Stimulated activated CD8-positive, alpha-beta memory T cell treated with anti-CD3 and anti-CD28 coated beads, Interleukin-15, amount 100 ng/mL, for 24 hours (primary cell): ENCODE measurements around the gene ARHGAP24.
"Not testable (repeated sequence)": the region's sequence is repeated elsewhere in the genome, so short reads cannot be mapped to it uniquely, and the experiment has no call there.

Experiments used
- DNase-seq: peaks from one replicate; pipeline ENCODE4 v3.0.0-alpha.2; 2020; ENCODE audit warnings: low read depth

The ARHGAP24 gene

DNA sequence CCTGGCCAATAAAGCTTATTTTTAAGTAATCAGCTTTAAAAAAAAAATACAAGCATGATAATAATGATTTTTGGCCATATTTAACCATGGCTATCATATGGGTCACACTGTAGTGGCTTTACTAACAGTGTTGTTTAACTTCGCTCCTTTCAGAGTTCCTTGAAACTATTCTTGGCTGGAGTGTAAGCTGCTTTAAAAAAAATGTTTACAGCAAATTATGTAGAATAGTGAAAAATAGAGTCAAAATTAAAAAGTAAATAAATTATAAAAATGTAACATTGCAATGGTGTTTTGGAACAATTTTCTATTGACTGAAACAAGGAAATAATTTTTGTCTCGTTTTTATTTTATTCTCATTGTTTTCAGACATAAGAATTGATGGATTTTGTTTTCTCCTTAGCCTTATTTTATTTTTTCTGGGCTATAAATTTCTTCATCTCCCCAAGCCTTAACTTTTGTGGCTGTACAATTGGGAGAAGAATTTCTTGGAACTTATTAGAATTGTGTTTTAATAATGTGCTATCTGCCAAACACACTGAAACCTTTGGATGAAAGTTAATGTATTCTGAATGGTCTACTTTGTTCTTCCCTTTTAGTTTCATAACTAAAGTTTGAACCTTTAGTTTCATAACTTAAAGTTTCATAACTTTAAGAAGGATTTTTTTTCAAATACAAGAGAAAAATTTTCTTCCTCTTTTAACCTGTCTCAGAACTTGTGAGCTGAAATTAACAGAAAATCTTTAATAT, 182.0 kb downstream of the ARHGAP24 start:
- no peak for DNase-seq

DNA sequence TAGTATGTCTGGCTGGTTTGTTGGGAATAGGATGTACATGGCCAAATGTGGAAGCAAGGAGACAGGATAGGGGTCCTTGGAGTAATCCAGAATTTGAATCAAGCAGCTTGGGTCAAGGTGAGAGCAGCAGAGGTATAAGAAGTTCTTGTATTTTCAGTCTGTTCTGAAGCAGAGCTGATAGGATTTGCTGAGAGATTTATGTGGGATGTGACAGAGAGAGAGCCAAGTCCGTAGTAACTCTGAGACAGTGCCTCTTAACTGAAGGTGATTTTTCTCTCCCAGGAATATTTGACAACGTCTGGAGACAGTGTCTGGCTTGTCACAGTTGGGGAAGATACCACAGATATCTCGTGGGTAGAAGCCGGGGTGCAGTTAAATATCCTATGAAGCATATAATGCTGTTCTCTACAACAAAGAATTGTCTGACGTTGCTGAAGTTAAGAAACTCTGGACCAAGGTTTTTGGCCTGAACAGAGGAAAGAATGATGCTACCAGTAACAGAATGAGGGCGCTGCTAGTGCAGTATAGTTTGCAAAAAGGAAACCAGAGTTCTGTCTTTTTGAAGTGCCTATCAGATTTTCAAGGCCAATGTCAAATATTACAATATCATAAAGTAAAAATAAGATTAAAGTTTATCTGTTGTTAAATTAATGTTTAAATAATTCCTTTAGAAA, 184.0 kb downstream of the ARHGAP24 start:
- DNase-seq, result no peak

DNA sequence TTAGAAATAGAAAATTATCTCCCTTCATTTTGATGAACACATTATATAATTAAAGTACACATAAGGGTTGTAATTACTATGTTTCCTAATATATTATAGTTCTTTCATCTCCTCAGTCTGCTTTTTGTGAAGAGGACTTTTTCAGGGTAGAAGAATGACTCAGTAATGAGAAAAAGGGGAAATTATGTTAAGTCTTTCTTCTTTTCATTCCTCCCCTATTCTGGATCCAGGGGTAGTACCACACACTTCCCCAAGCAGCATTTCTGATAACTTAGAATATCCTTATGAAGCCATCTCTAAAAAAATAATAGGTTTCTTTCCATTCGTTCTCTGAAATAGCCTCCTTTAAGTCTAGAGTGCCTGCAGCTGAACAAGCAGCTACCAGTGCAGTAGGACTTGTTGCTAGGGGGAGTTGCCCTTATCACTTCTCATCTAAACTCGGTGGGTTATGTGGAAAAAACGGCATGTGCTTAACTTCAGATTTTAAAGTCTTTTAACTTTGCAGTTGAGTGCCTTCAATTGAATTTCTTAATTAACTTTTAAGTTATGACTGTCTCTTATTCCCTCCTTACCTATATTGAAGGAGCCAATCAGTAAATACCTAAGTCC, 184.8 kb downstream of the ARHGAP24 start:
- DNase-seq, result no peak

DNA sequence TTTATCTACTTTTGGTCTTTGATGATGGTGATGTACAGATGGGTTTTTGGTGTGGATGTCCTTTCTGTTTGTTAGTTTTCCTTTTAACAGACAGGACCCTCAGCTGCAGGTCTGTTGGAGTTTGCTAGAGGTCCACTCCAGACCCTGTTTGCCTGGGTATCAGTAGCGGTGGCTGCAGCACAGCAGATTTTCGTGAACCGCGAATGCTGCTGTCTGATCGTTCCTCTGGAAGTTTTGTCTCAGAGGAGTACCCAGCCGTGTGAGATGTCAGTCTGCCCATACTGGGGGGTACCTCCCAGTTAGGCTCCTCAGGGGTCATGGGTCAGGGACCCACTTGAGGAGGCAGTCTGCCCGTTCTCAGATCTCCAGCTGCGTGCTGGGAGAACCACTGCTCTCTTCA, 191.7 kb downstream of the ARHGAP24 start:
- DNase-seq, result not testable (repeated sequence)

DNA sequence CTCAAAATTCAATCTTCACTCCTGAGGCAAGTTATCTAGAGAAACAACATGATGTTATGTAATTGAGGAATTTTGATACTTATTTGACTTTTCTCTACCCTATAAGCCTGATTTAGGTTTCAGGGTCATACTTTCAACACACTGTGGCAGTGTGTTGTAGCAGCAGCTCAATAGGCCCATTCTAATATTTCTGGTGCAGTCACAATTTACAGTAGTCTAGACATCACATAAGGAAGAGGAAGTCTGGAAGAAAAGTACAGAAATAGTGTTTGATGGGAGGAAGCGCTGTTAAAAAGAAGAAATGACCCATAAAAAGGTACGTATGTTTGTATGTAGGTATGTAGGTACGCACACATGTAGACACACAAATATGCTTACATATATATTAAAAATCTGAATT, 194.3 kb downstream of the ARHGAP24 start:
- DNase-seq, result no peak

DNA sequence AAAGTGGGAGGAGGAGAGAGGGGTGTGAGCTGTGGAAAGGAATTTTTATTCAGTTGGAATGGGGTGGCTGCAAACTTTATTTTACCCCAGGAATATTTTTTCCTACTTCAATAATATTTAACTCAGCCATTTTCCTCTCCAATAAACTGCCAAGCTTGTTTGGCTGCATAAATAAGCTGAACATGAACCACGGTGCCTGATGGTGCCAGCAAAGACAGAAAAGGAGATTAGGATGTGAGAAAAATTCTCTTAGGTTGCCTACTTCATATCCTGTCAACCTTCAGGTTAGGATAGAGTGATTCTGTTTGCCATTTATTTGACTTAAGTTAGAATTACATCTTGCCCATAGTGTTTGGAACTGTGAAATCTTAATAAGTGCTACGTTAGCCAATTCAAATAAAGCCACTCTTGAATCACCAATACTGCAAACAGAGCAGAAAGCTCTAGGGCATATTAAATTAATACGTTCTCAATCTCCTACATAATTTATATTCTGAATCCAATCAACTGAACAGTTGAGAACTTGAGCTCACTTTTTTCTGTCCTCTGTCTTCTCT, 195.1 kb downstream of the ARHGAP24 start:
- DNase-seq, result no peak

DNA sequence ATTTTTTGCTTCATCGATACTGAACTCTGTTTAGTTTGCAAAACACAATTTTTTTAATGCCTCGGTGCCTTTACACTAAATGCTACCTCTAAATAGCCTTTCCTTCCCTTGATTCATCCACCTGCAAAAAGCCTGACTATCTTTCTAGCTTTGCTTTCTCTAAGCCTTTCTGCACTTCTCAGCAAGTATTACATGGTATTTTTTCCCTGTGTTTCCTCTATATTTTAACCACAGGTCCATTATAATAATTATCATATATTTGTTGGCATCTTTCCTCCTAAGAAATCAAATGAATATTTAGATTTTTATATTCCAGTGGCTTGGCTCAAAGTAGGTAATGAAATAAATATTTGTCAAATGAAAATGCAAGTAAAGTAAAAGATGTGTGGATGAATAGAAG, 196.2 kb downstream of the ARHGAP24 start:
- DNase-seq, result no peak

DNA sequence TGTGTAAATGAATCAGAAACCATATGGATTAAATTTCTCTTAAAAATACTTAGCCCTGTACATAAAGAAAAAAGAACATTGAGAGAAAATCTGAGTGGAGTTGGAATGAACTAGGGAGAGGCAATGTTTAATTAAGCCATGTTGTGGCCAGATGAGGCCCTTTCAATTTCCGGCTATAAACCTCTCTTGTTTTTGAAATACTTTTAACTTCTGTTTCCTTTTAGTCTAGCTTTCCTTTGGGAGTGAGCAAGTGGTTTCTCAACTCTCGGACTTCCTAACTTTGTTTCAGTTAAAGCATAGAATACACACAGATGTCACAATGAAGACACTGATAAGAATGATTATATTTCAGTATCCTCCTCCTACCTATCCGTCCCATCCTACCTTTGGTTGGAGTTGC, 197.2 kb downstream of the ARHGAP24 start:
- DNase-seq, result no peak

DNA sequence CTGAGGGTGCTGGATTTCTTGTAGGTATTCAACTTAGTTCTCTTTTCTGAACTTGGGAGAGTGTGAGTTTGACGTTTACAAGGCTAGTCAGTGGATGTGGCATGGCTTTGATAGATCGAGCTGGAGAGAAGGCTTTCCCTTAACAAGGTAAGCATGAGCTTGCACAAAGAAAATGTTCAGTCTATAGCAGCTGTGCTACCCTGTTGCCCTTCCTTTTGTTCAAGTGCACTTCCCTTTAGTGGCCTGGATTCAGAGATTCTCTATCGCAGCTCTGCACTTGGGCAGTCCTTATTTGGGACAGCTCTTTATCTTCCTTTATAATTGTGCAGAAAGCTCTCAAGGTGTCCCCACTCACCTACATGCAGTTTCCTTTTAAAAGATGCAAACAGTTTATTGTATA, 198.0 kb downstream of the ARHGAP24 start:
- DNase-seq, result no peak

DNA sequence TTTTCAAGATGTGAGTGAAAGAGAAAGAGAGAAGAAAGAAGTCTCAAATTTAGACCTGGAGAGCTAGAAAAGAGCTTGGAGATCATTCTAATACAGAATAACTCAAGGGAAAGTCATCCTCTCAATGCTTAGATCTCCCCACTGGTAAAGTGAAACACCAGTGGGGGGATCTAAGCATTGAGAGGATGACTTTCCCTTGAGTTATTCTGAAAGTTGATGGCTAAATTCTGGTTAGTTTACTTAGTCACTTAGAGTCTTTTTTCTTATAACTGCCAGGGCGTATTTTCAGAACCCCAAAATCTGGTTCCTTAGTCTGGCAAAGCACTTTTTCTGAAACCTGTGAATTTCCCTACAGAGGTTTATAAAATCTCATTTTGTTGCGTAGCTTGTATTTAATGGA, 198.6 kb downstream of the ARHGAP24 start:
- no peak for DNase-seq

DNA sequence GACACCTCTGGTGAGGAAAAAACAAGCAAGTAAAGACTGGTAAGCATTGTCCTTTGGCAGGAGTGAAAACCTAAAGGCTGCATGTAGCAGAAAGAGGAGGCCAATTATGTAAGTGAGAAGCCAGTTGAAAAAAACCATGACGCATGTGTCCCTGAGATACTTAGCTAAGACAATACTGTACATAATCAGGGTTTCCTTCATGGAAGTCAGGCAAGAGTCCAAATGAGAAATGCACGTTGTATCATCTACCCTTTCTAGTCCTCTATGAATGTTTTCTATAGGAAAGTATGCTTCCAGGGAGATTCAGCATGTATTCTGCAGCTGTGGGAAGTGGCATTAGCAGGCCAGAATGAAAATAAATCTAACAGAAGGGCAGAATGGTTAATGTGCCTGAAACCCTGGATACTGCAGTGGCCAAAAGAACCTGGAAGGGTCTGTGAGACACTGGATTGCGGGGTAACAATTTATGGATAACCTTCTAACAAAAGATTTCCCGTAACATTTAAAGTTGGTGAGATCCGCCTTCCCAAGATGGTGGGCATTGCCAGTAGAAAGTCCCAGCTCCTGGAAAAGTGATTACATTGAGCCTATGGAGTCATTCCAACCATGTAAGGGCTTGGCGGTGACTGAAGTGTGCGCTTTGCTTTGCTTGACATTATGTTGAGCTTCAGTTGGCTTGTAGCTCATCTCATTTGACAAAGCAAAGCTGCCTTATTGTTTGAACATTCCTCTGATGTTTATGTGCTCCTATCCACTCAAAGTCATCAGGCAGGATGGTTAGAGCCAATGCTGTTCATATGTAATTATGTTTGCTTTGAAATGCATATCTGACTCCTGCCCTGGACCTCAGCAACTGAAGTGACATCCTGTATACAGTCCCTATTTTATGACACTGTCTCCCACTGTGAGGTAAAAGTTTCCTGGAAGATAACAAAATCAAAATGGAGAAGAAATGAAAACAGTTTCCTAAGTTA, 200.4 kb downstream of the ARHGAP24 start:
- no peak for DNase-seq

DNA sequence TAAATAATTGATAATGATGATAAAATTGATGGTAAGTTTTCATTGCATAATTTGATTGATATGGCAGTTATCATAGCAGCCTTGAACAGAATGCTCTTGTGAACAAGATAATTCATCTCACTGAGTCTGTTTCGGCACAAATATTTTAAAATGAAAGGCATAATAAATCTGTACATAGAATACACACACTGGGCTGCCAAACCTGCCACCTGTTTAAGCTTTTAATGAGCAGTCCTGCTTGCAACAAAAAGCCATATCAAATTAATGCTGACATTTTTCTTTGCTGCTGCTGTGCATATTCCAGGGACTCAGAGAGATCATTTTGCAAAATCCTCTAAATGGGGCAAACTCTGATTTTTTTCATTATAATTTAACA, 201.1 kb downstream of the ARHGAP24 start:
- no peak for DNase-seq

DNA sequence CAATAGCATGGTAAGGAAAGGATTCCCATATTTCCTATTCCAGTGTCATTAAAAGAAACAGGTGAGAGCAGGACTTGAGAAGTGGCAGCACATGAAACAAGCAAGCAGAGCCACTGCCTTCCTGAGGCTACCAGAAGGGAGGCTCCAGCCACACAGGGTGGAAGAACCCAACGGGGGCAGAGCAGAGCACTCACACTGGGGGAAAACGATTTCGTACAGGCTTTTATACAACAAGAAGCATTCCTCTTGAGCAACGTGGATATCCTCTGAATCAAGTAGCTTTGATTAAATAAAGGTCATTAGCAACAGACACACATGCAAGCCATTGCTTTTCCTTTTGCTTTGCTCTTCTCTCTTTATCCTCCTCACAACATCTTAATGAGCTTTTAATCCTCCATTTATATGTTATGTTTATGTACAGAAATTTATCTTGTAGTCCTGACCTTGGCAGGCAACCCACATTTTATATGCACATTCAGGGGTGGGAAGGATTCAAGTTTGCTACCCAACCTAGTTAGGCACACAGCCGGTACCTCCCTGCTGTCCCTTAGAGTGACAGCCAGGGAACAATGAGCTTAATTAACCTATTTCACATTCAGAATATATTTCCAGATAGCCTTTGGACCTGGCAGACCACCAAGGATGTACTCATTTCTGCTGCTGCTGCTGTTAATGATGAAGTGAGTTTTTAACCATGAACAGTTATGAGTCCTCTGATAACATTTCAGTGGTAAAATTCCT, 202.1 kb downstream of the ARHGAP24 start:
- no peak for DNase-seq

DNA sequence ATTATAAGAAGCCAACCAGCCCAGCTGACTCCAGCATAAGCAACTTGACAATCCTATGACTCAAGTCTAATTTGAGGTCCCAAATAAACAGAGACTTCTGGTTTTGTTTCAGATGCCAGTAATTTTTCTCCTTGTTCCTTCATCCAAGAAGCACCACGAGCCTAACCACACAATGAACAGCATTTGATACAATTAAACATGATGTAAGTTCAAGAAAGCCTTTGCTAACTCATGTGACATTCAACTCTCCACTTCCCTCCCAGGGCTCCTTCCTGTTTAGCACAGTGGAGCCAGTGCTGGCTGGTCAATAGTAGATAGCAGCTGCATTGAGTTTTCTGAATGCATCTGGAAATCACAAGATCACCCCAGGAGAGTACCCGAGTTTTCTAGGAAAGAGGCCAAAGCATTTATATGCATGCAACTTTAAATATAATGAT, 206.3 kb downstream of the ARHGAP24 start:
- no peak for DNase-seq

DNA sequence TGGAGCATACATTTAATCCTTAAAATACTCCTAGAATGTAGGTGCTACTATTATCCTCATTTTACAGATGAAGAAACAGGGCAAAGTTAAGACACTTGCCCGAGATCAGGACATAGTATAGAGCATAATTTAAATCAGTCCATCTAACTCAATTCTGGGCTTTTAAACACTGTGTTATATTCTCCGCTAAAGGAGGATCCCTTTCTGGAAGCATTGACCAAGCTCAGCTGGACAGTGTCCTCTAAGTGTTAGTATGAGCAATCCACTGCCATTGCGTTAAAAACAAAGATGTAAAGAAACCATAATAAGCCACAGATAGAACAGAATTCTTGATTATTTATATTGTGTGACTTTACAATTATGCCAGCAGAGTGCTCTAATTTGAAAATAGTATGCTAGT, 207.0 kb downstream of the ARHGAP24 start:
- no peak for DNase-seq

DNA sequence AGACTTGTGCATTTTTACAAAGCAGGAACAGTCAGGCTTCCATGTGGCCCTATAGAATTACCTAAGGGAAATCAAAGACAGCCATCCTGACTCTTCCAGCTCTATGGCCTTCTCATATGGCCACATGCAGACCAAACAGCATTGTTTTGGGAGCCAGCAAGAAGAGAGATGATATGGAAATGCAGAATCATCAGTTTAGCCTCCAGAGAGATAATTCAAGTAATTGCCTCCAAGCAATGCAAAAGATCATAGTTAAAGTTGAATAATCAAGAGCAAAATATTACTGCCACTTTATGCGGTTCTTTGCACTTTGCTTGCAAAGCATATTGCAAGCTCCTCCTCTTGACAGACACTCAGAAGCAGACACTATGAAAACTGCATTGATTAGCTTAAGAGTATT, 207.4 kb downstream of the ARHGAP24 start:
- DNase-seq, result no peak

DNA sequence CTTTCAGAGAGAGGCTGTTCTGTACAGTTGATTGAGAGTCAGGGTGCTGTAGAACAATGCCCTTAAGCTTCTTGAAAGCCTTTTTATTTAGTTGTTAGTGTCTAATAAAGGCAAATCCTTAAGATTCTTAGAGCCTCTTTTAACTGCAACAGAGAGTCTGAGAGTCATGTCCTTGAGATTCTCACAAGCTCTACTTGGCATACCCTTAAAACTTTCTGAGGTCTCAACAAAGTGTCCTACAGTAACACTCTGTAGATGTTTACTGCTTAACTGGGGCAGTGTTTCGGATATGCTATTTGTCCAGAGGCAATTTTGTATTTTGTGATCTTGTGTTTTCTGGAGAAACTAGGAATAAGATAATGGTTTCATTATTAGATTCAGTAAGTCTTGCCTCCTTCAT, 209.7 kb downstream of the ARHGAP24 start:
- DNase-seq, result no peak

DNA sequence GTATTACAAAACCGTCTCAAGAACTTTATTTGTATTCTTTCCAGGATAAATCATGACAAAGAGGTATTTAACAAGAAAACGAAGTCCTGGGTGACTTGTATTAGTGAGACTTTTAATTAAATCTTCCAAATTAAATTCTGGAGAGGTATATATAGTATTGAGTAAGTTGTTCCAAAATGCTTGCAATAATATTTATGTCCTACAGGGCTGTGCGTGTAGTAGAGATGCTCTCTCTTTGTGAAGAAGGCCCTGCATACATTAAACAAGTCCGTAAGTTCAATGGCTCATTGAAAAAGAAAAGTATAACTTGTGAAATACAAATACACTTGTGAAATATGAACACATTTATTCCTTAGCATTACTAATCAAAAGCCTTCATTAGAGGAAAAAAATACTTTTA, 211.4 kb downstream of the ARHGAP24 start:
- no peak for DNase-seq

DNA sequence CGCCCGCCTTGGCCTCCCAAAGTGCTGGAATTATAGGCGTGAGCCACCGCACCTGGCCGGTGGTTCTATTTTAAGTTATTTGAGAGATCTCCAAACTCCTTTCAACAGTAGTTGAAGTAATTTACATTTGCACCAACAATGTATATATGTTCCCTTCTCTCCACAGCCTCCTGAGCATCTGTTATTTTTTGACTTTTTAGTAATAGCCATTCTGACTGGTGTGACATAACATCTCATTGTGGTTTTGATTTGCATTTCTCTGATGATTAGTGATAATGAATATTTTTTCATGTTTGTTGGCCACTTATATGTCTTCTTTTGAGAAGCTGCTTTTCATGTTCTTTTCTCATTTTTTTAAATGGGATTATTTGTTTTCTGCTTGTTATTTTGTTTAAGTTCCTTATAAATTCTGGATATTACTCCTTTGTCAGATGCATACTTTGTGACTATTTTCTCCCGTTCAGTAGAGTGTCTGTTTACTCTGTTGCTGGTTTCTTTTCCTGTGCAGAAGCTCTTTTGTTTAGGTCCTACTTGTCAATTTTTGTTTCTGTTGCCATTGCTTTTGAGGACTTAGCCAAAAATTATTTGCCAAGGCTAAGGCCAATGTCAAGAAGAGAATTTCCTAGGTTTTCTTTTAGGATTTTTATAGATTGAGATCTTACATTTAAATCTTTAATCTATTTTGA, 213.2 kb downstream of the ARHGAP24 start:
- DNase-seq, result no peak

DNA sequence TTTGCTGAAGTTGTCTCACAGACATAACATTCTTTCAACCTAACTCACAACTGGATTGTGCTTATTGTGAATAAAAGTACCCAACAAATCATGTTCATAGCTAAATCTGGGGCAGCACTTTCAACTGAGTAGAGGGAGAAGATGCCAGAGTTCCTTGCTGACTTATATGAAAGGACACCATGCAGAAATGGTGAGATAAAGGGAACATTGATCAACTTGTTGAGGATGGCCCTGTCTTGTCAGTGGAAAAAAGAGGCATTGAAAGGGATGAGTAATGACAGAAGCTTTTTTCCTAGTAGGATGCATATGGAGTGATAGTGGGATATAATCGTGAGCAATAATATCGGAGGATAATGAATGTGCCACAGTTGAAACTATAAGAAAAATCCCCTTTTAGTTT, 221.7 kb downstream of the ARHGAP24 start:
- no peak for DNase-seq

DNA sequence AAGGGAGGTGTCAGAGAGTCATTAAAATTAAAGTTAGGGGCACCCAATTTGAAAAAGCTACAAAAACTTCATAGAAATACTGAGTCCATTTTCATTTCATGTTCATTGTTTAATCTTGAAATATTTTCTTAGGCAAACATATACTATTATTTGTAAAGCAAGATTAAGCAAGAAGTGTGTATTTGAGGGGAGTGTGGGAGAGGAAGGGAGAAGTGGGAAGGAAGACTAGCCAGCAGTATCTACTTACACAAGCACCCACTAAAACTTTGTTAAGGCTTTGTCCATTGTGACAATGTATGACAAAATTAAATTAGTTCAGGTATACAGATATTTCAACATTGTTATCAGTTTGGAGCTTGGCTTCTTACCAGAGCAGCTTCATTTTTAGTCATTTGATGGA, 222.9 kb downstream of the ARHGAP24 start:
- DNase-seq, result no peak
